Activated naive CD4-positive, alpha-beta T cell treated with anti-CD3 and anti-CD28 coated beads for 36 hours (primary cell): Measurements from ENCODE around the gene OR52J3. TPM values are rescaled to one million over a fixed set of nuclear protein-coding genes. Genes with fewer than 3 reads are reported as not detected.
"Not testable (repeated sequence)": the region's sequence is repeated elsewhere in the genome, so short reads cannot be mapped to it uniquely, and the experiment has no call there.

Source experiments
- CTCF ChIA-PET: fragments of 350-600 bp; sonication (Branson Sonifier 250); formaldehyde crosslinking; loops from one replicate; lab custom pipeline; 2021; ENCODE audit warnings: antibody characterized with exemption; lab: Charles Lee
- DNase-seq: peaks from one replicate; pipeline ENCODE4 v3.0.0-alpha.2; 2020
- H3K27ac Mint-ChIP-seq: one replicate; pipeline ENCODE4 v1.8.0; 2021; ENCODE audit warnings: mild to moderate bottlenecking, mixed read lengths
- H3K27me3 Mint-ChIP-seq: one replicate; pipeline ENCODE4 v1.8.0; 2021; ENCODE audit warnings: low read depth, mixed read lengths
- H3K36me3 Mint-ChIP-seq: one replicate; pipeline ENCODE4 v1.8.0; 2021; ENCODE audit warnings: low read depth, mixed read lengths
- H3K4me1 Mint-ChIP-seq: one replicate; pipeline ENCODE4 v1.8.0; 2021; ENCODE audit warnings: low read depth, mixed read lengths
- H3K4me3 Mint-ChIP-seq: one replicate; pipeline ENCODE4 v1.8.0; 2021; ENCODE audit warnings: mild to moderate bottlenecking, moderate library complexity, mixed read lengths
- H3K9me3 Mint-ChIP-seq: one replicate; pipeline ENCODE4 v1.8.0; 2021; ENCODE audit warnings: mixed read lengths
- intact Hi-C: fragments of 100-400 bp; cut with micrococcal nuclease; formaldehyde crosslinking; loops from one replicate; pipeline ENCODE4 v1.15.1; 2023
- total RNA-seq, 2 experiments: library from RNA; stranded (reverse); gene quantifications; one replicate each; pipeline ENCODE4 v1.2.3, GENCODE V29; 2021

OR52J3 gene
- total RNA-seq, 2 experiments from 2014 or later = not detected

- CTCF ChIA-PET, H3K4me3 Mint-ChIP-seq, H3K4me1 Mint-ChIP-seq, H3K36me3 Mint-ChIP-seq, intact Hi-C loops, H3K27ac Mint-ChIP-seq, DNase-seq, H3K9me3 Mint-ChIP-seq, H3K27me3 Mint-ChIP-seq: not testable (repeated sequence)
These were observed 12.4 kb downstream of the OR52J3 start for GRCh38 chr11:5058679-5059078.

GRCh38 chr11:5059391-5059790 is 13.1 kb downstream of the OR52J3 start, which contains the start of gene OR52E2:
Gene OR52E2, minus strand, starts transcription at chr11:5059627. Its CDS starts 0 bp downstream, at chr11:5059627.
- Mint-ChIP-seq H3K4me1 (no peaks in the 10 kb centered on the region), H3K9me3 (no peaks in the 10 kb centered on the region)
- DNase-seq = no peak

GRCh38 chr11:5065027-5065426 is 18.7 kb downstream of the OR52J3 start:
- CTCF ChIA-PET = no interaction called here
- Mint-ChIP-seq H3K27ac (no peak overlapping the region), H3K27me3 (peaks cover 7% of the 10 kb centered on the region), H3K9me3 (no peaks in the 10 kb centered on the region), H3K4me1 (no peaks in the 10 kb centered on the region), H3K4me3 (no peak overlapping the region), H3K36me3 (no peaks in the 10 kb centered on the region)
- intact Hi-C loops = no loop called here
- no peak for DNase-seq

More at GRCh38 chr11:5059391-5059790, 13.1 kb downstream of the OR52J3 start, which contains the start of gene OR52E2:
- H3K27me3 Mint-ChIP-seq = peaks cover 6% of the 10 kb centered on the region
- CTCF ChIA-PET = no interaction called here
- no peak within 1 kb of the TSS for H3K4me3 Mint-ChIP-seq
- intact Hi-C loops = no loop called here
- no peak within 1 kb of the TSS for H3K27ac Mint-ChIP-seq
- no peaks in the 10 kb centered on the region for H3K36me3 Mint-ChIP-seq

- no peak for DNase-seq
- H3K27me3 Mint-ChIP-seq = peaks cover 6% of the 10 kb centered on the region
- intact Hi-C loops = no loop called here
- H3K4me3 Mint-ChIP-seq = no peak within 1 kb of the TSS
- CTCF ChIA-PET = no interaction called here
- H3K36me3 Mint-ChIP-seq = no peaks in the 10 kb centered on the region
- H3K27ac Mint-ChIP-seq = no peak within 1 kb of the TSS
- H3K9me3 Mint-ChIP-seq = no peaks in the 10 kb centered on the region
- H3K4me1 Mint-ChIP-seq = no peaks in the 10 kb centered on the region
These were observed 22.9 kb downstream of the OR52J3 start, which contains the start of gene OR52E1 for GRCh38 chr11:5069272-5069671. Gene OR52E1, plus strand, starts transcription at chr11:5069572.

GRCh38 chr11:5071799-5072198 is 25.5 kb downstream of the OR52J3 start:
- Mint-ChIP-seq H3K27ac (no peak overlapping the region), H3K9me3 (no peaks in the 10 kb centered on the region), H3K36me3 (no peaks in the 10 kb centered on the region), H3K27me3 (peaks cover 11% of the 10 kb centered on the region), H3K4me1 (no peaks in the 10 kb centered on the region), H3K4me3 (no peak overlapping the region)
- no peak for DNase-seq
- intact Hi-C loops = no loop called here
- CTCF ChIA-PET = no interaction called here

GRCh38 chr11:5081405-5081804 is 35.1 kb downstream of the OR52J3 start:
- Mint-ChIP-seq H3K9me3 (no peaks in the 10 kb centered on the region), H3K27me3 (peaks cover 6% of the 10 kb centered on the region), H3K27ac (no peak overlapping the region), H3K36me3 (no peaks in the 10 kb centered on the region), H3K4me3 (no peak overlapping the region), H3K4me1 (no peaks in the 10 kb centered on the region)
- intact Hi-C loops = no loop called here
- DNase-seq = no peak
- CTCF ChIA-PET = no interaction called here

- CTCF ChIA-PET = no interaction called here
- Mint-ChIP-seq H3K27ac (no peak overlapping the region), H3K36me3 (no peaks in the 10 kb centered on the region), H3K9me3 (no peaks in the 10 kb centered on the region), H3K4me3 (no peak overlapping the region), H3K4me1 (no peaks in the 10 kb centered on the region), H3K27me3 (peaks cover 2% of the 10 kb centered on the region)
- DNase-seq = no peak
- intact Hi-C loops = no loop called here
These were observed 37.3 kb downstream of the OR52J3 start for GRCh38 chr11:5083602-5084001.

GRCh38 chr11:5088556-5088955 is 42.2 kb downstream of the OR52J3 start:
- intact Hi-C loops = no loop called here
- no peaks in the 10 kb centered on the region for H3K9me3 Mint-ChIP-seq
- no peaks in the 10 kb centered on the region for H3K36me3 Mint-ChIP-seq
- H3K27ac Mint-ChIP-seq = no peak overlapping the region
- no peak for DNase-seq
- no peaks in the 10 kb centered on the region for H3K4me1 Mint-ChIP-seq
- H3K27me3 Mint-ChIP-seq = peaks cover 6% of the 10 kb centered on the region
- CTCF ChIA-PET = interaction anchor here (1.4 kb wide), 1 partner anchor 451 kb away, joined by 5 read pairs; the partner anchor contains the start of gene OR51D1
- no peak overlapping the region for H3K4me3 Mint-ChIP-seq

GRCh38 chr11:5090668-5091067 is 44.3 kb downstream of the OR52J3 start:
- intact Hi-C loops = no loop called here
- Mint-ChIP-seq H3K4me1 (no peaks in the 10 kb centered on the region), H3K27me3 (peaks cover 6% of the 10 kb centered on the region), H3K9me3 (no peaks in the 10 kb centered on the region), H3K27ac (no peak overlapping the region), H3K4me3 (no peak overlapping the region), H3K36me3 (no peaks in the 10 kb centered on the region)
- no peak for DNase-seq
- CTCF ChIA-PET = no interaction called here

- Mint-ChIP-seq H3K27me3 (peaks cover 6% of the 10 kb centered on the region), H3K4me1 (no peaks in the 10 kb centered on the region), H3K9me3 (no peaks in the 10 kb centered on the region), H3K36me3 (no peaks in the 10 kb centered on the region), H3K27ac (no peak overlapping the region), H3K4me3 (no peak overlapping the region)
- CTCF ChIA-PET = no interaction called here
- intact Hi-C loops = no loop called here
- DNase-seq = no peak
These were observed 46.7 kb downstream of the OR52J3 start for GRCh38 chr11:5092821-5093585.

- intact Hi-C loops = no loop called here
- no peaks in the 10 kb centered on the region for H3K36me3 Mint-ChIP-seq
- no peaks in the 10 kb centered on the region for H3K4me1 Mint-ChIP-seq
- CTCF ChIA-PET = no interaction called here
- H3K4me3 Mint-ChIP-seq = no peak overlapping the region
- H3K9me3 Mint-ChIP-seq = no peaks in the 10 kb centered on the region
- no peak for DNase-seq
- no peaks in the 10 kb centered on the region for H3K27me3 Mint-ChIP-seq
- H3K27ac Mint-ChIP-seq = no peak overlapping the region
These were observed 49.7 kb downstream of the OR52J3 start for GRCh38 chr11:5096011-5096410.
